Stimulated activated CD4-positive, alpha-beta T cell treated with anti-CD3 and anti-CD28 coated beads, Interleukin-1b, Interleukin-23, amount 100 ng/mL, for 24 hours (primary cell): ENCODE data around the gene PSMB5.

Source experiments
- DNase-seq, 4 experiments: peaks; one replicate each; pipeline ENCODE4 v3.0.0-alpha.2; 2020; ENCODE audit warnings: low read depth in 4 of 4, low spot score in 1 of 4

PSMB5 gene

DNA sequence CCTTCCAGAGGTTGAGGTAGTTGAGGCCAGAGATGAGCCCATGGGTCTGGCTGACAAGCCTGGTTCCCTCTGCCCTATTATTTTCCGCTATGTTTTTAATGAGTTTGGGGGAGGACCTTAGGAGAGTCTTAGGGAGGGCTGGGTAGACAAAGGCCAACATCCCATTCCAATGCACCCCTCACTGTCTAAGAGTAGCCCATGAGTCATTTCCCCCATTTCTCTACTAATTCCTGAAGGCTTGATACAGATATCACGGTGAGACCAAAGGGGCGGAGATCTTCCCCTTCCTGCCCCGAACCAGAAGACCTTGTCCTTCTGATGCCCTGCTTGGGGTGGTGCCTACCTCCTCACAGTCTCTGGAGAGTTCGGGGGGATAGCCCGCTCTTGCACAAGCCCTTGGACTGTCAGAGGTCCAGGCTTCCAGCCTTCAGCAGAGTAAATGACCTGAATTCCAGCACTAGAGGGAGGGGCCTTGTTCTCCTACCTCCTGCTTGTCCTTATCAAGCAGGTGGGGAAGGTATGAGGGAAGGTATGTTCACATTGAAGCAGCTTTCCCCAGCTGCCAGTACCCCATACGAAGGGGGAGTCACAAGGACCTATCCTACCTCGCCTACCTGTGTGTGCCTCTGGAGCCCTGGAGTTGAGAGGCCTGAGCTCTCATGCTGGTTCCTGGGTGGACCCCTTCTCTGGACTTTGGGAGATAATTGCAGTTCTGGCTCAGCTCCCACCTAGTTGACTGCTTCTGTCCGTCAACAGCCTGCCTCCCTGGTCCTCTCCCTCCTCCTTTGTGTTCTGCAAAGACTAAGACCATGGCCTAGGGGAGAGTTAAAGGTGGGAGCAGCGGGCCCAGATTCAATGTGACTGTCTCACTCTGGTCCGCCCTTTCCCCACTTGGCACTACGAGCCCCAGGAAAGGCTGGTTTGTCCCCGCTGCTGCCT lies 11.0 kb upstream of the PSMB5 start:
- DNase-seq, result no peak

DNA sequence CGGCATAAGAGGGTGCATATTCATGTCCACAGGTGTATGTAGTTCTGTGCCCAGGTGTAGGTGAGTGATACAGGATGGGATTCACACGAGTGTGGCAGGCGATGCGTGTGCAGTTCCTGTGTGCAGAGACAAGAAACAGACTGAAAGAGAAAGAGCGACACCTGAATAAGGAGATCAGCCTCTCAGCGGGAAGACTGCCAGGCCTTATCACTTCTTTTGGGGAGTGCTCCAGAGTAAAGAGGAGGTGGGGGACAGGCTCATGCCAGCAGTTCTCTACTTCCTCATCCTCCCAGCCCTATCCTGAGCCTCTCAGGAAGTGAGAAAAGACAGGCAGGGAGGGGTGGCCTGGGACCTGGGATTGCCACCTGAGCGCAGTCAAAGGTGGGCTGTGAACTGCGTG lies 10.1 kb upstream of the PSMB5 start:
- DNase-seq, result no peak

DNA sequence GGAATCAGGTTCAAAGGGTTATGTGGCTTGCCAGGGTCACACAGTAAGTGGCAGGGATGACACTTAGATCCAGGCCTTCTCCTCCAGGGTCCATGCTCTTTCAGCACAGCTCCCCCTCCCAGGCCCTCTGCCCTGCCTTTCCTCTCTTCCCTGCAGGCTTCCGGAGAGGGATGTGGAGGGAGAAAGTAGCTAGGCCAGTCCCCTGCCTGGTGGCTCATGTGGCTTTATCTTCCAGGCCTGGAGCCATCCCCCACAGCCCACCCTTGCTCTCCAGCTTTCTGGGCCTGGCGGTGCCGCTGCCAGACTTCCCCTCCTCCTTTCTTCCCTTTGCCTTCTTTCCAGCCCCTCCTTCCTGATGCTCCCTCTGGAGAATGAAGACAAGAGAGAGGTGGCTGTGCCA lies 9.1 kb upstream of the PSMB5 start:
- DNase-seq, result no peak

DNA sequence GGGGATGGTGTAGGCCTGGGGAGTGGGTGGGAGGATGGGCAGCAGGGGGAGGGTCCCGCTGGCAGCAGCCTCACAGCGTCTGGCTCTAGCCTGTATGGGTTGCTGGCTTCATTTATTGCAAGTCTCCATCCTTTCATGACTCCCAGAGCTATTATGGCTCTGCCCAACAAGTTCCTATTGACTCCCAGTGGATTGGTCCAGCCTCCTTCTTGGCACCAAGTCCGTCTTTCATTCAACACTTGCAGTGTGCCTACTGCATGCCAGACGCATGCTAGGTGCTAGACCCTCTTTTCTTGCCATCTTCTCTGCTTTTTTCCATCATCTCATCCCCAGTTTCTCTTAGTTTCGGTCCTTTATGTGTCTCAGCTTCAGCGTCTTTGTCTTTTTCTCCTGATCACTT lies 8.4 kb upstream of the PSMB5 start:
- DNase-seq, result no peak

DNA sequence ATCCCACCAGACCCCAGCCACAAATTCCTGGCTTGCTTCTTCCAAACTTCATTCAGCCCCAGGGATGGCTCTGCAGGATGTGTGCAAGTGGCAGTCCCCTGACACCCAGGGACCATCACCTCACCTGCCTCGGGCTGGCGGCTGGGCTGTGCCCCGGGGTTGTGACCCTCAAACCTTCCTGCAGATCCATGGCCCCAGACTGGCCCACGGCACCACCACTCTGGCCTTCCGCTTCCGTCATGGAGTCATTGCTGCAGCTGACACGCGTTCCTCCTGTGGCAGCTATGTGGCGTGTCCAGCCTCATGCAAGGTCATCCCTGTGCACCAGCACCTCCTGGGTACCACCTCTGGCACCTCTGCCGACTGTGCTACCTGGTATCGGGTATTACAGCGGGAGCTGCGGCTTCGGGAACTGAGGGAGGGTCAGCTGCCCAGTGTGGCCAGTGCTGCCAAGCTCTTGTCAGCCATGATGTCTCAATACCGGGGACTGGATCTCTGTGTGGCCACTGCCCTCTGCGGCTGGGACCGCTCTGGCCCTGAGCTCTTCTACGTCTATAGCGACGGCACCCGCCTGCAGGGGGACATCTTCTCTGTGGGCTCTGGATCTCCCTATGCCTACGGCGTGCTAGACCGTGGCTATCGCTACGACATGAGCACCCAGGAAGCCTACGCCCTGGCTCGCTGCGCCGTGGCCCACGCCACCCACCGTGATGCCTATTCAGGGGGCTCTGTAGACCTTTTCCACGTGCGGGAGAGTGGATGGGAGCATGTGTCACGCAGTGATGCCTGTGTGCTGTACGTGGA lies 7.7 kb upstream of the PSMB5 start, which contains the start of gene PSMB11:
Gene PSMB11 (plus strand): TSS at position 51 of the 804 bp plus-strand sequence. CDS start 14 bp downstream, at position 65.
- DNase-seq, result no peak

GRCh38 chr14:23041729-23042128 lies 7.0 kb upstream of the PSMB5 start:
- DNase-seq, result no peak

GRCh38 chr14:23040100-23040499 lies 5.4 kb upstream of the PSMB5 start:
- no peak for DNase-seq

GRCh38 chr14:23035303-23036144 lies 824 bp upstream of the PSMB5 start:
- DNase-seq, result no peak

DNA sequence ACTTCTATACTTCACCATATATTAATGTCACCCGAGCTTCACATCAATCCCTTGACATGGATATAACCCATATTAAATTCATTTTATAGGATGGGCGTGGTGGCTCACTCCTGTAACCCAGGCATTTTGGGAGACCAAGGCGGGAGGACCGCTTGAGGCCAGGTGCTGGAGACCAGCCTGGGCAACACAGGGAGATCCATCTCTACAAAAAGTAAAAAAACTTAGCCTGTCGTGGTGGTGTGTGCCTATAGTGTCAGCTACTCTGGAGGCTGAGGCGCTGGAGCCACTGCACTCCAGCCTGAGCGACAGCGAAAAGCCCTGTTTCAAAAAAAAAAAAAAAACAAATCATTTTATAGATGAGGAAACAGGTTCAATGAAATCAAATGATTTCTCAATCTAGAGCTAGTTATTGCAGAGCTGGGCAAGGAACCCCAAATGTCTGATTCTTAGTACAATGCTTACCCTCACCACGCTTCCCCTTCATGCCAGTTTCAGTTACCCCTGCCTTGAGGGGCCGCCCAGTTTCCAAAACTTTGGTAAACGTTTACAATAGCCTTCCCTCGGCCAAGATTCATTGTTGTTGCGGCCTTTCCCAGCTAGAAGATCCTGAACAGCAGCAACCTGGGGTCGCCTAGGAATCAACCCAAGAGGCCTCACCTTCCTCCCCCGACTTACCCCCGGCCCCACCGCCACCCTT lies 751 bp downstream of the PSMB5 start:
- DNase-seq, result no peak

- no peak for DNase-seq
Observed at GRCh38 chr14:23033251-23033727, 1.4 kb downstream of the PSMB5 start.

DNA sequence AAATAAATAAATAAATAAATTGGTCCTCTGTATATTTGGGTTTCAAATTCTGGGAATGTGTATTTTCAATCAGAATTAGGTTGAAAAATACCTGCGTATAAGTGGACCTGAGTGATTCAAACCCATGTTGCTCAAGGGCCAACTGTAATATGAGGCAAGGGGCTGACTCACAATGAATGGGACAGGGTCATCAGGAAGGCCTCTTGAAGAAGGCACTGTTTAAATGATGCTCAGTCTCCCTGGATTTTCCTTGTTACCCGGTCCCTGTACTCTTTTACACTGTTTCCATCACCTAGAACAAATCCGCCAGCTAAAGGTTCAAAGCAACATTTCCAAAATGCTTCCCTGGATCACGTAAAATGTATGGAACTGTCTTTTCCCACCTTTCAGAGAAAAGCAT lies 3.8 kb downstream of the PSMB5 start:
- no peak for DNase-seq

- DNase-seq, result no peak
Observed at GRCh38 chr14:23028799-23029198, 5.9 kb downstream of the PSMB5 start.

DNA sequence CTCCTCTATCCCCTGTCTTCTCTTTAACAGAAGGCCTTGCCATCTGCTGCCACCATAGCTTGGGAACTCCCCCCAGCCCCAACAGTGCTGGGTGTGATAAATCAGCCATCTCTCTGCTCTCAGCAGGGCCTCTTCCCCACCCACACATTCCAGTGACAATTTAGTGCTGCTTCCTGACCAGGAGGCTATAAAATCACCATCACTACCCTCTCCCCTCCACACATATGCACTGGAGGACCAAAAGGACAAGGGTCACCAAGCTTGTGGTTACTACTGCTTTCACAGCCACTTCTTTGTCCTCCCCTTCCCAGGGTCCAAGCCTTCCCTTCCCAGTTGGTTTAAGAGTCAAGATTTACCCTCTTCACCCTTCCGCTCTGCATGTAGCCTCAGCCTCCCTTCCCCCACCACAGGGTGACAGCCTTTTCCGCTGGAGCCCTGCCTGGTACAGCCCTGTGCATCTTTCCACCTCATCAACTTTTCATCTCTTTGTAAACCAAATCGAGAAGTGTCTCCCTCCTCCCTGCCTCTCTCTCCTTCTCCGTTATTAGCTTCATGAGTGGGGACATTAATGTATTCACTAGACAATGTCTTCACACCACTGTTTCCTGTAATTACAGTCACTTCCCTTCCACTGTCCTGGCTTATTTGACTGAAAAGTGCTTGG lies 9.4 kb downstream of the PSMB5 start:
- DNase-seq, result no peak

GRCh38 chr14:23024612-23025075 lies 10.1 kb downstream of the PSMB5 start:
- DNase-seq, result no peak

- DNase-seq, result no peak
Observed at GRCh38 chr14:23023795-23024152, 10.9 kb downstream of the PSMB5 start.

- no peak for DNase-seq
Observed at GRCh38 chr14:23023022-23023794, 11.5 kb downstream of the PSMB5 start.

GRCh38 chr14:23021889-23022442 lies 12.7 kb downstream of the PSMB5 start:
- DNase-seq, result no peak

GRCh38 chr14:23021434-23021833 lies 13.3 kb downstream of the PSMB5 start:
- DNase-seq, result no peak
